Lower leg skin (tissue), 3 donors: ENCODE measurements around the gene RIC3.

Experiments used
- CTCF ChIP-seq, 3 donors: fragments of 450-650 bp; IDR thresholded peaks; one replicate each; pipeline ENCODE4 v1.5.1; 2016; ENCODE audit warnings: antibody characterized with exemption in 3 of 3, mild to moderate bottlenecking in 3 of 3, moderate library complexity in 2 of 3
- POLR2A ChIP-seq, 2 donors: fragments of 450-650 bp; IDR thresholded peaks; one replicate each; pipeline ENCODE4 v1.6.1; 2016 to 2017; ENCODE audit warnings: antibody characterized with exemption in 2 of 2, mild to moderate bottlenecking in 1 of 2, moderate library complexity in 1 of 2

GRCh38 chr11:8061555-8062428 lies 107.0 kb downstream of the RIC3 start:
- TF ChIP-seq POLR2A (IDR thresholded peaks at IDR 0.05) (no peak), CTCF (IDR thresholded peaks at IDR 0.05) (no peak)
